ENCODE data around the gene SHQ1.

- TF ChIP-seq CTCF (IDR thresholded peaks at IDR 0.05; ENCODE audit: extremely low read depth in 1 of 2, insufficient read depth in 1 of 2, low read depth in 1 of 2, low read length in 2 of 2): no peak
- TF ChIP-seq GATA2 (IDR thresholded peaks at IDR 0.05; ENCODE audit: insufficient read depth, insufficient read length, low read depth, low read length): no peak
- TF ChIP-seq POLR2AphosphoS5 (IDR thresholded peaks at IDR 0.05; ENCODE audit: insufficient read depth, low read depth, low read length): no peak
- TF ChIP-seq EZH2 (IDR thresholded peaks at IDR 0.05; ENCODE audit: borderline replicate concordance, low read depth, low read length, severe bottlenecking): no peak
- no peak for TF ChIP-seq POLR2A (IDR thresholded peaks at IDR 0.05; ENCODE audit: low read depth, low read length)
These were observed 148.6 kb downstream of the SHQ1 start for GRCh38 chr3:72699631-72700030.

All from endothelial cell of umbilical vein (primary cell).